Activated naive CD8-positive, alpha-beta T cell treated with anti-CD3 and anti-CD28 coated beads, Interleukin-2, amount 10 ng/mL, durations not matched to agents 7 days and 5 days (primary cell): ENCODE measurements around the gene A4GNT. TPM values are rescaled to one million over a fixed set of nuclear protein-coding genes. Genes with fewer than 3 reads are reported as not detected.
"Not testable (repeated sequence)": the region's sequence is repeated elsewhere in the genome, so short reads cannot be mapped to it uniquely, and the experiment has no call there.

Experiments
- ATAC-seq: fragments of 150-1000 bp; cut with Tn5 transposase; one replicate; pipeline ENCODE4 v1.10.0; 2021; ENCODE audit warnings: low read depth, moderate library complexity
- POLR2A ChIA-PET: fragments of 350-600 bp; sonication (Branson Sonifier 250); formaldehyde crosslinking; loops from one replicate; lab custom pipeline; 2021; ENCODE audit warnings: antibody characterized with exemption; lab: Charles Lee
- DNase-seq: peaks from one replicate; pipeline ENCODE4 v3.0.0; 2021
- H3K27ac Mint-ChIP-seq: one replicate; pipeline ENCODE4 v1.8.0; 2022; ENCODE audit warnings: mild to moderate bottlenecking, mixed read lengths
- H3K27me3 Mint-ChIP-seq: one replicate; pipeline ENCODE4 v1.8.0; 2022; ENCODE audit warnings: mild to moderate bottlenecking, moderate library complexity, mixed read lengths
- H3K36me3 Mint-ChIP-seq: one replicate; pipeline ENCODE4 v1.8.0; 2021; ENCODE audit warnings: mild to moderate bottlenecking, mixed read lengths
- H3K4me1 Mint-ChIP-seq: one replicate; pipeline ENCODE4 v1.8.0; 2021; ENCODE audit warnings: mixed read lengths
- H3K4me3 Mint-ChIP-seq: one replicate; pipeline ENCODE4 v1.8.0; 2022; ENCODE audit warnings: mild to moderate bottlenecking, moderate library complexity, mixed read lengths
- H3K9me3 Mint-ChIP-seq: one replicate; pipeline ENCODE4 v1.8.0; 2021; ENCODE audit warnings: mixed read lengths
- total RNA-seq, 2 experiments: library from RNA; stranded (reverse); gene quantifications; one replicate each; pipeline ENCODE4 v1.2.3, GENCODE V29; 2021

The A4GNT gene
- not detected for total RNA-seq

GRCh38 chr3:138132239-138132638, at the start of gene A4GNT:
Gene A4GNT, minus strand, starts transcription at chr3:138132390. Its CDS starts 1,134 bp downstream, at chr3:138131256.
- POLR2A ChIA-PET = no interaction called here
- no peak within 1 kb of the TSS for H3K27ac Mint-ChIP-seq
- peaks cover 1% of the 10 kb centered on the region for H3K4me1 Mint-ChIP-seq
- no peaks in the 10 kb centered on the region for H3K9me3 Mint-ChIP-seq
- no peaks in the 10 kb centered on the region for H3K36me3 Mint-ChIP-seq
- ATAC-seq (no peak), DNase-seq (no peak)
- no peak within 1 kb of the TSS for H3K4me3 Mint-ChIP-seq
- H3K27me3 Mint-ChIP-seq = peaks cover 21% of the 10 kb centered on the region

GRCh38 chr3:138180375-138181029, 48.3 kb upstream of the A4GNT start:
- H3K4me1 Mint-ChIP-seq = peaks cover 4% of the 10 kb centered on the region
- ATAC-seq (peak; percentile 91), DNase-seq (no peak)
- no peaks in the 10 kb centered on the region for H3K9me3 Mint-ChIP-seq
- no peak overlapping the region for H3K27ac Mint-ChIP-seq
- POLR2A ChIA-PET = no interaction called here
- H3K4me3 Mint-ChIP-seq = no peak overlapping the region
- peaks cover 19% of the 10 kb centered on the region for H3K27me3 Mint-ChIP-seq
- H3K36me3 Mint-ChIP-seq = no peaks in the 10 kb centered on the region

- Mint-ChIP-seq H3K4me3 (peak within 1 kb of the TSS; percentile 93), H3K9me3 (no peaks in the 10 kb centered on the region), H3K27me3 (no peaks in the 10 kb centered on the region), H3K36me3 (peaks cover 9% of the 10 kb centered on the region), H3K27ac (peak within 1 kb of the TSS; percentile 93), H3K4me1 (peaks cover 25% of the 10 kb centered on the region)
- peak; percentile 94 for ATAC-seq
- peak; percentile 80 for DNase-seq
- POLR2A ChIA-PET = interaction anchor here (0.8 to 3.3 kb wide), 6 partner anchors 11 to 420 kb away, joined by 3 to 24 read pairs (median 4); partner anchors contain the start of genes ARMC8 and CEP70
These were observed 42.4 kb upstream of the A4GNT start, which contains the start of gene DBR1 for GRCh38 chr3:138174421-138175131. Gene DBR1, minus strand, starts transcription at chr3:138174921. Its CDS starts 126 bp downstream, at chr3:138174795.

- Mint-ChIP-seq H3K4me1 (peaks cover 25% of the 10 kb centered on the region), H3K27me3 (no peaks in the 10 kb centered on the region), H3K4me3 (peak overlapping the region; percentile 93), H3K36me3 (peaks cover 11% of the 10 kb centered on the region), H3K27ac (peak overlapping the region; percentile 93), H3K9me3 (no peaks in the 10 kb centered on the region)
- DNase-seq = no peak
- POLR2A ChIA-PET = interaction anchor here (0.6 to 3.3 kb wide), 6 partner anchors 12 to 420 kb away, joined by 3 to 24 read pairs (median 4); partner anchors contain the start of genes ARMC8 and CEP70
- no peak for ATAC-seq
These were observed 41.7 kb upstream of the A4GNT start for GRCh38 chr3:138173769-138174420.

GRCh38 chr3:138172625-138173024, 40.4 kb upstream of the A4GNT start:
- H3K9me3 Mint-ChIP-seq = no peaks in the 10 kb centered on the region
- peak overlapping the region; percentile 43 for H3K4me3 Mint-ChIP-seq
- no peaks in the 10 kb centered on the region for H3K27me3 Mint-ChIP-seq
- DNase-seq (no peak), ATAC-seq (no peak)
- peaks cover 15% of the 10 kb centered on the region for H3K36me3 Mint-ChIP-seq
- H3K27ac Mint-ChIP-seq = no peak overlapping the region
- H3K4me1 Mint-ChIP-seq = peaks cover 25% of the 10 kb centered on the region
- POLR2A ChIA-PET = no interaction called here

- ATAC-seq = no peak
- Mint-ChIP-seq H3K36me3 (peaks cover 48% of the 10 kb centered on the region), H3K4me3 (no peak overlapping the region), H3K27me3 (no peaks in the 10 kb centered on the region), H3K9me3 (no peaks in the 10 kb centered on the region), H3K4me1 (peaks cover 3% of the 10 kb centered on the region), H3K27ac (no peak overlapping the region)
- POLR2A ChIA-PET = no interaction called here
- no peak for DNase-seq
These were observed 32.9 kb upstream of the A4GNT start for GRCh38 chr3:138165061-138165460.

GRCh38 chr3:138157743-138158142, 25.6 kb upstream of the A4GNT start:
- Mint-ChIP-seq H3K27me3 (peaks cover 3% of the 10 kb centered on the region), H3K27ac (no peak overlapping the region), H3K4me3 (no peak overlapping the region), H3K9me3 (peaks cover 3% of the 10 kb centered on the region), H3K36me3 (peaks cover 19% of the 10 kb centered on the region), H3K4me1 (no peaks in the 10 kb centered on the region)
- no peak for ATAC-seq
- no peak for DNase-seq
- POLR2A ChIA-PET = no interaction called here

GRCh38 chr3:138154534-138154933, 22.3 kb upstream of the A4GNT start:
- peaks cover 8% of the 10 kb centered on the region for H3K27me3 Mint-ChIP-seq
- POLR2A ChIA-PET = no interaction called here
- ATAC-seq (no peak), DNase-seq (no peak)
- H3K4me3 Mint-ChIP-seq = no peak overlapping the region
- H3K4me1 Mint-ChIP-seq = no peaks in the 10 kb centered on the region
- peaks cover 3% of the 10 kb centered on the region for H3K9me3 Mint-ChIP-seq
- H3K36me3 Mint-ChIP-seq = no peaks in the 10 kb centered on the region
- no peak overlapping the region for H3K27ac Mint-ChIP-seq

GRCh38 chr3:138148503-138148902, 16.3 kb upstream of the A4GNT start:
- no peak for DNase-seq
- Mint-ChIP-seq H3K27ac (no peak overlapping the region), H3K36me3 (no peaks in the 10 kb centered on the region), H3K27me3 (peaks cover 27% of the 10 kb centered on the region), H3K4me3 (no peak overlapping the region), H3K9me3 (no peaks in the 10 kb centered on the region), H3K4me1 (no peaks in the 10 kb centered on the region)
- POLR2A ChIA-PET = no interaction called here
- no peak for ATAC-seq

GRCh38 chr3:138142181-138142580, 10.0 kb upstream of the A4GNT start:
- H3K4me3 Mint-ChIP-seq, H3K9me3 Mint-ChIP-seq, H3K27ac Mint-ChIP-seq, H3K4me1 Mint-ChIP-seq, ATAC-seq, DNase-seq, H3K36me3 Mint-ChIP-seq, POLR2A ChIA-PET: not testable (repeated sequence)
- peaks cover 27% of the 10 kb centered on the region for H3K27me3 Mint-ChIP-seq

GRCh38 chr3:138140940-138141339, 8.8 kb upstream of the A4GNT start:
- Mint-ChIP-seq H3K36me3 (no peaks in the 10 kb centered on the region), H3K4me1 (peaks cover 4% of the 10 kb centered on the region), H3K9me3 (no peaks in the 10 kb centered on the region), H3K4me3 (no peak overlapping the region), H3K27ac (no peak overlapping the region), H3K27me3 (peaks cover 18% of the 10 kb centered on the region)
- POLR2A ChIA-PET = no interaction called here
- no peak for ATAC-seq
- DNase-seq = no peak

GRCh38 chr3:138139691-138140090, 7.5 kb upstream of the A4GNT start:
- no peak overlapping the region for H3K27ac Mint-ChIP-seq
- no peak for DNase-seq
- H3K9me3 Mint-ChIP-seq = no peaks in the 10 kb centered on the region
- H3K4me1 Mint-ChIP-seq = peaks cover 4% of the 10 kb centered on the region
- peaks cover 20% of the 10 kb centered on the region for H3K27me3 Mint-ChIP-seq
- POLR2A ChIA-PET = no interaction called here
- no peaks in the 10 kb centered on the region for H3K36me3 Mint-ChIP-seq
- H3K4me3 Mint-ChIP-seq = no peak overlapping the region
- no peak for ATAC-seq

- POLR2A ChIA-PET = interaction anchor here (0.5 kb wide), 1 partner anchor 31 kb away, joined by 3 read pairs; no protein-coding TSS in a partner anchor
- peaks cover 9% of the 10 kb centered on the region for H3K27me3 Mint-ChIP-seq
- H3K4me1 Mint-ChIP-seq = peaks cover 5% of the 10 kb centered on the region
- no peak overlapping the region for H3K4me3 Mint-ChIP-seq
- no peak for ATAC-seq
- no peaks in the 10 kb centered on the region for H3K36me3 Mint-ChIP-seq
- H3K9me3 Mint-ChIP-seq = no peaks in the 10 kb centered on the region
- H3K27ac Mint-ChIP-seq = no peak overlapping the region
- no peak for DNase-seq
These were observed 5.7 kb upstream of the A4GNT start for GRCh38 chr3:138137861-138138260.
